Vagina (tissue), 2 donors: Measurements from ENCODE around the gene DOCK7. TPM values are rescaled to one million over a fixed set of nuclear protein-coding genes. Genes with fewer than 3 reads are reported as not detected.

Experiments
- DNase-seq, 2 donors: peaks; one replicate each; pipeline ENCODE4 v3.0.0-alpha.2; 2017; ENCODE audit errors: extremely low spot score in 2 of 2
- H3K27ac ChIP-seq: fragments of 200-600 bp; sonication (generic); one replicate; pipeline ENCODE4 v1.5.1; 2019
- H3K27me3 ChIP-seq: fragments of 200-600 bp; sonication (generic); one replicate; pipeline ENCODE4 v1.5.1; 2019
- H3K36me3 ChIP-seq, 2 donors: fragments of 200-600 bp; sonication (generic); one replicate each; pipeline ENCODE4 v1.5.1; 2017 to 2019
- H3K4me1 ChIP-seq: fragments of 200-600 bp; sonication (generic); one replicate; pipeline ENCODE4 v1.5.1; 2019
- H3K4me3 ChIP-seq, 2 donors: fragments of 200-600 bp; sonication (generic); 1 replicate in 1 of 2; 2 replicates in 1 of 2; pipeline ENCODE4 v1.5.1; 2016 to 2019
- H3K9me3 ChIP-seq: fragments of 200-600 bp; sonication (generic); one replicate; pipeline ENCODE4 v1.5.1; 2019
- CTCF ChIP-seq, 3 experiments: fragments of 450-650 bp in 2 of 3; fragments of 200-600 bp in 1 of 3; sonication (generic) in 1 of 3; IDR thresholded peaks; one replicate each; pipeline ENCODE4 v1.5.1; 2017 to 2019; ENCODE audit warnings: antibody characterized with exemption in 3 of 3, mild to moderate bottlenecking in 2 of 3, moderate library complexity in 2 of 3
- POLR2A ChIP-seq, 2 donors: fragments of 450-650 bp; IDR thresholded peaks; one replicate each; pipeline ENCODE4 v1.6.1; 2017; ENCODE audit warnings: antibody characterized with exemption in 2 of 2, mild to moderate bottlenecking in 2 of 2, moderate library complexity in 2 of 2
- POLR2AphosphoS5 ChIP-seq, 2 donors: sonication (generic); formaldehyde crosslinking; IDR thresholded peaks; one replicate each; pipeline ENCODE4 v1.9.0; 2017; ENCODE audit warnings: antibody characterized with exemption in 2 of 2, mild to moderate bottlenecking in 2 of 2, low read depth in 1 of 2; ENCODE audit not compliant: insufficient read depth in 1 of 2
- intact Hi-C: fragments of 100-400 bp; cut with DNase I; formaldehyde crosslinking; loops from one replicate; pipeline ENCODE4 v1.15.1; 2023
- total RNA-seq: library from RNA; depleted of rRNA; stranded (reverse); fragments of >200 nt; gene quantifications from one replicate; pipeline ENCODE4 v1.2.3, GENCODE V29; 2016

The DOCK7 gene
- total RNA-seq, 1 donor from 2014 or later: 34.1 TPM

- TF ChIP-seq CTCF (IDR thresholded peaks at IDR 0.05) (no peak), POLR2AphosphoS5 (IDR thresholded peaks at IDR 0.05; ENCODE audit: insufficient read depth in 1 of 2, low read depth in 1 of 2) (no peak), POLR2A (IDR thresholded peaks at IDR 0.05) (no peak)
- intact Hi-C loops: no loop called here
- Histone ChIP-seq H3K36me3 (no peaks in the 10 kb centered on the region), H3K4me1 (no peaks in the 10 kb centered on the region), H3K27me3 (no peaks in the 10 kb centered on the region), H3K9me3 (no peaks in the 10 kb centered on the region), H3K4me3 (no peak overlapping the region), H3K27ac (no peak overlapping the region)
- DNase-seq: no peak
These were observed 92.5 kb downstream of the DOCK7 start for GRCh38 chr1:62595647-62596046.

DNA sequence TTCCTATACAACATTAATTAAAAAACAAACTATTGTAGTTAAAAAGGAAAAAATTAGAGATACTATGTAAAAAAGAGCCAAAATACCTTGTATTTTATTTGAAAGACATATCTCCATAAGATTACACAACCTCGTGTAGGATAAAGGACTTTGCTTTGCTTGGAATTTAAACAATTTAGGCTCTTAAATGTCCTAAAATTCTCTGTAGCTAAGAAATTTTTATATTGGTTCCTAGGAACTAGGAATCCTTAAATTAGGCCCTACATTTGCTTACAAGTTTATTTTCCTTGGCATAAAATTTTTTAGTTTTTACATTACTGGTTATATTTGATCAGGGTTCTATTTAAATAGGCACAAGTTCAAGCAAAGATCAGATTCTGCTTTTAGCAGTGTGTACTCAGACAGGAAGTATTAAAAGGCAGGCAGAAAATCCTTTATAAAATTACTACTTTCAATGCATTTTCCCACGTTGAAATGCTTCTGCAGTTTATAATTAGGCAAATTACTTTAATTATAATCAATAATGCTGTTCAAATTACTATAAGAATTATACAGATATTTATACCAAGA is 94.3 kb downstream of the DOCK7 start:
- Histone ChIP-seq H3K4me3 (no peak overlapping the region), H3K4me1 (no peaks in the 10 kb centered on the region), H3K27ac (no peak overlapping the region), H3K9me3 (no peaks in the 10 kb centered on the region), H3K27me3 (no peaks in the 10 kb centered on the region), H3K36me3 (no peaks in the 10 kb centered on the region)
- no peak for DNase-seq
- intact Hi-C loops: no loop called here
- TF ChIP-seq CTCF (IDR thresholded peaks at IDR 0.05) (no peak), POLR2A (IDR thresholded peaks at IDR 0.05) (no peak), POLR2AphosphoS5 (IDR thresholded peaks at IDR 0.05; ENCODE audit: insufficient read depth in 1 of 2, low read depth in 1 of 2) (no peak)

GRCh38 chr1:62590970-62591368 is 97.2 kb downstream of the DOCK7 start:
- no peak overlapping the region for H3K27ac ChIP-seq
- H3K27me3 ChIP-seq: no peaks in the 10 kb centered on the region
- intact Hi-C loops: no loop called here
- DNase-seq: no peak
- no peaks in the 10 kb centered on the region for H3K4me1 ChIP-seq
- TF ChIP-seq CTCF (IDR thresholded peaks at IDR 0.05) (no peak), POLR2A (IDR thresholded peaks at IDR 0.05) (no peak), POLR2AphosphoS5 (IDR thresholded peaks at IDR 0.05; ENCODE audit: insufficient read depth in 1 of 2, low read depth in 1 of 2) (no peak)
- no peak overlapping the region for H3K4me3 ChIP-seq
- no peaks in the 10 kb centered on the region for H3K9me3 ChIP-seq
- H3K36me3 ChIP-seq: no peaks in the 10 kb centered on the region

DNA sequence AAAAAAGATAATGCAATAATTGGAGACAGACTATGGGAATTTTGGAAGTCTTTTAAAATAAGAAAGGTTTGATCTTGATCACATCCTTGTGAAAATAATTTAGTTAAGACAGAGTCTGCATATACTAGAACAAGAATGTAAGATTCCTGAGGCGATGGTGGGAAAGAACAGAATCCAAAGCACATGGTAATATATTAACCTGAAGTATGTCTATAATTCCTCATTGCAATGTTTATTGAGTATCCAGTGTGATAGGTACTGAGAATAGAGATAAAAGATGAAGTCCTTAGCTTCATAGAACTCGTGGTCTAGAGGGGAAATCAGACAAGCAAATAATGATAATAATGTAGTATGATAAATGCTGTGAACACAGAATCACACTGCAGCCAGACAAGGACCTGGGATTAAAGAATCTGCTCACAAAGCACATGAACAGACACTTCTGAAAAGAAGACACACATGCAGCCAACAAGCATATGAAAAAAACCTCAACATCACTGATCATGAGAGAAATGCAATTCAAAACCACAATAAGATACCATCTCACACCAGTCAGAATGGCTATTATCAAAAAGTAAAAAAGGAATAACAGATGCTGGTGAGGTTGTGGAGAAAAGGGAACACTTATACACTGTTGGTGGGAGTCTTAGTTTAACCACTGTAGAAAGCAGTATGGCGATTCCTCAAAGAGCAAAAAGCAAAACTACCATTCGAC is 97.8 kb downstream of the DOCK7 start:
- no peaks in the 10 kb centered on the region for H3K4me1 ChIP-seq
- TF ChIP-seq POLR2AphosphoS5 (IDR thresholded peaks at IDR 0.05; ENCODE audit: insufficient read depth in 1 of 2, low read depth in 1 of 2): no peak
- TF ChIP-seq CTCF (IDR thresholded peaks at IDR 0.05): no peak
- no peak for TF ChIP-seq POLR2A (IDR thresholded peaks at IDR 0.05)
- no peak for DNase-seq

DNA sequence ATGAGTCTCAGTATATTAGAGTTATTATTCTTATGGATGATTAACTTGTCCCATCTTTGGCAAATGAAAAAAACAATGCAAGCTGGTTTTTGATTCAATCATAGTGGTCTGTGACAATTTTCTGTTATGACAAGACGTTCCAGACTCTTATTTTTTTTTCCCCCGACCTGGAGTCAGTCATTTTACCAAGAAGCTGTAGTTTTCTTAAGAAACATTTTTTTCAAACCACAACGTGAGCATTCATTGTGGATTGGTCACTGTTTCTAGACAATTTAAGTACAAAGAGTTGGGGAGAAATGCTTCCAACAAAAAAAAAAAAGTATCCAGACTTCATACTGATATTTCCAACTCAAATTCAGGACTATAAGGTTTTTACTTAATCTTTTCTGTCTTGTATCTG is 98.9 kb downstream of the DOCK7 start:
- no peaks in the 10 kb centered on the region for H3K36me3 ChIP-seq
- no peak for DNase-seq
- intact Hi-C loops: no loop called here
- H3K9me3 ChIP-seq: no peaks in the 10 kb centered on the region
- H3K4me3 ChIP-seq: no peak overlapping the region
- no peak overlapping the region for H3K27ac ChIP-seq
- H3K27me3 ChIP-seq: no peaks in the 10 kb centered on the region
- no peaks in the 10 kb centered on the region for H3K4me1 ChIP-seq
- TF ChIP-seq POLR2AphosphoS5 (IDR thresholded peaks at IDR 0.05; ENCODE audit: insufficient read depth in 1 of 2, low read depth in 1 of 2): no peak
- TF ChIP-seq POLR2A (IDR thresholded peaks at IDR 0.05): no peak
- no peak for TF ChIP-seq CTCF (IDR thresholded peaks at IDR 0.05)

More for the DNA sequence above, 97.8 kb downstream of the DOCK7 start:
- Histone ChIP-seq H3K27ac (no peak overlapping the region), H3K36me3 (no peaks in the 10 kb centered on the region), H3K9me3 (no peaks in the 10 kb centered on the region), H3K27me3 (no peaks in the 10 kb centered on the region), H3K4me3 (no peak overlapping the region)
- intact Hi-C loops: no loop called here
